ENCODE measurements around the gene CDKAL1.

- TF ChIP-seq CTCF (conservative IDR thresholded peaks at IDR 0.05; ENCODE audit: low read length), result no peak
- no peak for TF ChIP-seq EZH2phosphoT487 (IDR thresholded peaks at IDR 0.05; ENCODE audit: borderline replicate concordance)
Observed at GRCh38 chr6:20538131-20538662, 3.9 kb downstream of the CDKAL1 start.
